ENCODE data around the gene IDI1.

Gene IDI1

DNA sequence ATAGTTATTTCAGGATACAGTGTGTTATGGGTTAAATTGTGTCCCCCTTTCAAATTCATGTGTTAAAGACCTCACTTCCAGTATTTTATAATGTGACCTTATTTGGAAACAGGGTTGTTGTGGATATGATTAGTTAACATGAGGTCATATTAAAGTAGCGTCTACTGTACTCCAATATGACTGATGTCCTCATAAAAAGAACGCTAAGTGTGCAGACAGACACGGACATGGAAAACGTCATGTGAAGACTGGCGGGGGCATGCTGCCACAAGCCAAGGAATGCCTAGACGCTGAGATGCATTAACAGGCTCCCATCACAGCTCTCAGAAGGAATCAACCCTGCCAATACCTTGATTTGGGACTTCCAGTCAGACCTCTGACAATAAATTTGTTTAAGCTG, 5.8 kb upstream of the IDI1 start:
- peak overlapping the region; percentile 65 for H3K4me3 ChIP-seq (ENCODE audit: low read depth, low read length)
- TF ChIP-seq, protein P1, sequence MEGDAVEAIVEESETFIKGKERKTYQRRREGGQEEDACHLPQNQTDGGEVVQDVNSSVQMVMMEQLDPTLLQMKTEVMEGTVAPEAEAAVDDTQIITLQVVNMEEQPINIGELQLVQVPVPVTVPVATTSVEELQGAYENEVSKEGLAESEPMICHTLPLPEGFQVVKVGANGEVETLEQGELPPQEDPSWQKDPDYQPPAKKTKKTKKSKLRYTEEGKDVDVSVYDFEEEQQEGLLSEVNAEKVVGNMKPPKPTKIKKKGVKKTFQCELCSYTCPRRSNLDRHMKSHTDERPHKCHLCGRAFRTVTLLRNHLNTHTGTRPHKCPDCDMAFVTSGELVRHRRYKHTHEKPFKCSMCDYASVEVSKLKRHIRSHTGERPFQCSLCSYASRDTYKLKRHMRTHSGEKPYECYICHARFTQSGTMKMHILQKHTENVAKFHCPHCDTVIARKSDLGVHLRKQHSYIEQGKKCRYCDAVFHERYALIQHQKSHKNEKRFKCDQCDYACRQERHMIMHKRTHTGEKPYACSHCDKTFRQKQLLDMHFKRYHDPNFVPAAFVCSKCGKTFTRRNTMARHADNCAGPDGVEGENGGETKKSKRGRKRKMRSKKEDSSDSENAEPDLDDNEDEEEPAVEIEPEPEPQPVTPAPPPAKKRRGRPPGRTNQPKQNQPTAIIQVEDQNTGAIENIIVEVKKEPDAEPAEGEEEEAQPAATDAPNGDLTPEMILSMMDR (IDR thresholded peaks at IDR 0.05; ENCODE audit: insufficient read depth, low read depth, low read length, missing control alignments): no peak
- no peak for DNase-seq (ENCODE audit: low read depth)

DNA sequence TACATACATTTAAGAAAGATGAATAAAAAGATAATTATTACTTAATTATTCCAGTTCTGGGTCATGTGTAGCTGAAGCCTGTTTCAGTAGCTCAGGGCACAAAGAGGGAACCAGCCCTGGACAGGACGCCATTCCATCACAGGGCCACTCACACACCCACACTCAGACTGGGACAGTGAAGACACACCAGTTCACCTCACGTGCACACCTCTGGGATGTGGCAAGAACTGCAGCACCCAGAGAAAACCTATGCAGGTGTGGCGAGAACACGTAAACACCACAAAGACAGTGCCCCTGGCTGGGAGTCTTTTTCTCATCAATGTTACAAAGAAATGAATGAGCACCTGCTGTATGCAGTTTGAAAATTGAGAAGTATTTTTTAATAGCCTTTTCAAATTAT, 1.6 kb upstream of the IDI1 start:
- TF ChIP-seq, protein P1 (IDR thresholded peaks at IDR 0.05; ENCODE audit: insufficient read depth, low read depth, low read length, missing control alignments): peak; percentile 13
- peak overlapping the region; percentile 99 for H3K4me3 ChIP-seq (ENCODE audit: low read depth, low read length)
- DNase-seq (ENCODE audit: low read depth): peak; percentile 77

DNA sequence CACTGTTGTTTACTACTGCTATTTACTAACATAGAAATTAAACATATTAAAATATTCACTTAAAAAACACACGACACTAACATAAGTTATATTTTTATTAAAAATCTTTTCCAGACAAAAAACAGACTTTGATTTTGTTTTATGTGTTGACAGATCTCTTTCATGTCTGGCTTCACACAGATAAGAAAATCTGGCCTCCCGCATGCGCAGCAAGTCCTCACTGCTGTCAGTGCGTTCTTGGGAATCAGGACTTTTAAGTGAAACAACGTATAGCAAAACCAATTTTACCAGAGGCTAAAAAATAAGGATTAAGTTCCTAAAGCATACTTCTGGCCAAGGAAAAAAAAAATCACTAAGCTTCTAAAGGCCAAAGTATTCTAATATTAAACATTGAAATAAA, 1.2 kb upstream of the IDI1 start:
- DNase-seq (ENCODE audit: low read depth): peak; percentile 37
- TF ChIP-seq, protein P1 (IDR thresholded peaks at IDR 0.05; ENCODE audit: insufficient read depth, low read depth, low read length, missing control alignments): no peak
- peak overlapping the region; percentile 99 for H3K4me3 ChIP-seq (ENCODE audit: low read depth, low read length)

DNA sequence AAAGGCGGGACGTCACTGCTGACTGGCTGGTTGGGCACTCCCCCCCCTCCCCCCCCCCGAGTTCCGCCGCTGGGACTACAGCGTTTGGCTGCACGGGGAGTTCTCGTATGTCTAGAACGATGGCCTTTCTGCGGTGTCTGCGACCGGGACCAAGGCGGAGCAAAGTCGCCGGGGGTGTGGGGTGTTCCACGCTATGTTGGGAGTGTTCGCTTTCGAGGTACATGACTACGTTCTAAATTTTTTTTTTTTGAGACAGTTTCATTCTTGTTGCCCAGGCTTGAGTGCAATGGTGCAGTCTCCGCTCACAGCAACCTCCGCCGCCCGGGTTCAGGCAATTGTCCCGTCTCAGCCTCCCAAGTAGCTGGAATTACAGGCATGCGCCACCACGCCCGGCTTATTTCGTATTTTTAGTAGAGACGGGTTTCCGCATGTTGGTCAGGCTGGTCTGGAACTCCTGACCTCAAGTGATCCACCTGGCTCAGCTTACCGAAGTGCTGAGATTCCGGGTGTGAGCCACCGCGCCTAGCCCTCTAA, 573 bp upstream of the IDI1 start:
- TF ChIP-seq, protein P1 (IDR thresholded peaks at IDR 0.05; ENCODE audit: insufficient read depth, low read depth, low read length, missing control alignments): no peak
- no peak for DNase-seq (ENCODE audit: low read depth)
- H3K4me3 ChIP-seq (ENCODE audit: low read depth, low read length): peak overlapping the region; percentile 99

DNA sequence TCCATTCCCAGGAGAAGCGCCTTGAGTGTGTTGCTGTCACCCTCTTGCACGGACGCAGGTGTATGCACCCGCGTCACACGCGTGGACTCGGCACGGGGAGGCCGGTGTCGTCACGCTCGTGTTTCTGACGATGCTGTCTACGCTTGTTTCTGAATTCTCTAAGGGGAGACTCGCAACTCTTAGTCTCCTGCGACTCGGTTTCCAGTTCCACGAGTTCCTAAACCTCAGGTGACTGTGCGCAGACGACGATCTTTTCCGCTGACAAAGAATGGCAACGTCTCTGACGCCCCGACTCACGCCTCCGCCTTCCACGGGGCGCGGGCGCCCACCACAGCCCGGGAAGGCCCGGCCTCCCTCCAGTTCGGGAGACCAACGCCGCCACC, 579 bp downstream of the IDI1 start:
- no peak for DNase-seq (ENCODE audit: low read depth)
- H3K4me3 ChIP-seq (ENCODE audit: low read depth, low read length): peak overlapping the region; percentile 99
- TF ChIP-seq, protein P1 (IDR thresholded peaks at IDR 0.05; ENCODE audit: insufficient read depth, low read depth, low read length, missing control alignments): no peak

DNA sequence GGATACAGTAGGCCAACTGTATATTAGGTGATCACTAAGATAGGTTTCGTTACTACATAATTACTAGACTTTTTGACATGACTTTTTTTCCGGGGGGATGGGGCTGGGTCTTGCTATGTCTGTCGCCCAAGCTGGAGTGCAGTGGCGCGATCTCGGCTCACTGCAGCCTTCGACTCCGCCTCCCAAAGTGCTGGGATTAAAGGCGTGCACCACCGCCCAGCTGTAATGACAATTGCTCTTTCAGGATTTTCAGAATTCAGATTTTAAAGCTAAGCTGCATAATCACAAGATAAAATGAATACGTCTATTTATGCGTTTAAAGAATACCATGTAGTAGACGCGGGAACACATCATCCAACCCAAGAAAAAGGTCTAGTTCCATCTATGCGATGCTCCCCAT, 982 bp downstream of the IDI1 start:
- TF ChIP-seq, protein P1 (IDR thresholded peaks at IDR 0.05; ENCODE audit: insufficient read depth, low read depth, low read length, missing control alignments): no peak

DNA sequence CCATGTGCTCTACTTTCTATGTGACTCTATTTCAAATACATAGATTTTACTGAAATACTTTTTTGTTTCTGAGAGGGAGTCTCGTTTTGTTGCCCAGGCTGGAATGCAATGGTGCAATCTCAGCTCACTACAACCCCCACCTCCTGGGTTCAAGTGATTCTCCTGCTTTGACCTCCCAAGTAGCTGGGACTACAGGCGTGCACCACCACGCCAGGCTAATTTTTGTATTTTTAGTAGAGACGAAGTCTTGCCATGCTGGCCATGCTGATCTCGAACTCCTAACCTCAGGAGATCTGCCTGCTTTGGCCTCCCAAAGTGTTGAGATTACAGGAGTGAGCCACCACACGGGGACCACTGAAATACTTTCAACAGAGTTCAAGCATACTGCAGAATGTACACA, 3.5 kb downstream of the IDI1 start:
- TF ChIP-seq, protein P1 (IDR thresholded peaks at IDR 0.05; ENCODE audit: insufficient read depth, low read depth, low read length, missing control alignments): no peak
- DNase-seq (ENCODE audit: low read depth): no peak
- H3K4me3 ChIP-seq (ENCODE audit: low read depth, low read length): peak overlapping the region; percentile 50

More for the DNA sequence above, 982 bp downstream of the IDI1 start:
- DNase-seq (ENCODE audit: low read depth): peak; percentile 41
- H3K4me3 ChIP-seq (ENCODE audit: low read depth, low read length): peak overlapping the region; percentile 99
